ENCODE data around the gene TAMALIN. TPM values are rescaled to one million over a fixed set of nuclear protein-coding genes. Genes with fewer than 3 reads are reported as not detected.

Gene TAMALIN
- polyA plus RNA-seq, 3 donors, result 0.63 to 118 (median 1.6) TPM

DNA sequence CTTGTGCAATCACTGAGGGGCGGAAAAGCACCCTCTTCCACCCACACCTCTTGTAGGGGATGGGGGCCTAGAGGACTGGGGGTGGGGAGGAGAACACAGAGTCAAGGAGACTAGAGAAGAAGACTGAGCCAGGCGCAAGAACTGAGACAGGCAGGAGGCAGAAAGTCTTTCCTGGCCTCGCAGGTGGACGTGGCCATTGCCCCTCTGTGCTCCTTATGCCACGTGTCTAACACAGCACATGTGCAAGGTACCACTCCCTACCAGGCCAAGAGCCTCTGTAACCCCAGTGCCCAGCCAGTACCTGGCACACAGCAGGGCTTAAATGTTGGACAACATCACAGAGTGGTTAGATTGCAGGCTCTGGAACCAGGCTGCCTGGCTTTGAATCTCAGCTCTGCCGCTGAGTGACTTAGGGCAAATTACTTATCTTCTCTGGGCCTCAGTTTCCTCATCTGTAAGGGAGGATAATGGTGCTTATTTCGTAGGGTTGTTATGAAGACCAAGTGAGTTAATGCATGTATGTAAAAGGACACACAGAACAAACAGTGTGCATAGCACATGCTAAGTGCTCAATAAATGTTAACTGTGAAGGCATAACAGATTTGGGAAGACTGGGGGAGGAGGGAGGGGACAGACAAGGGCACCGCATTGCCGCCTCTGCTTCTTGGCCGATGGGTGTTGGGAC lies 1.4 kb upstream of the TAMALIN start:
- Mint-ChIP-seq H3K36me3 (peaks cover 26 to 33% of the 10 kb centered on the region in 2 donors), H3K4me3 (peak overlapping the region; percentile 83 to 94), H3K9me3 (peaks cover 0 to 14% (median 8%) of the 10 kb centered on the region in 7 donors), H3K27me3 (ENCODE audit: low read depth in 3 of 3) (peaks cover 30 to 52% (median 44%) of the 10 kb centered on the region in 3 donors), H3K27ac (peak overlapping the region; percentile 23 to 94 (median 88)), H3K4me1 (peaks cover 56% of the 10 kb centered on the region)
- TF ChIP-seq, protein P1, sequence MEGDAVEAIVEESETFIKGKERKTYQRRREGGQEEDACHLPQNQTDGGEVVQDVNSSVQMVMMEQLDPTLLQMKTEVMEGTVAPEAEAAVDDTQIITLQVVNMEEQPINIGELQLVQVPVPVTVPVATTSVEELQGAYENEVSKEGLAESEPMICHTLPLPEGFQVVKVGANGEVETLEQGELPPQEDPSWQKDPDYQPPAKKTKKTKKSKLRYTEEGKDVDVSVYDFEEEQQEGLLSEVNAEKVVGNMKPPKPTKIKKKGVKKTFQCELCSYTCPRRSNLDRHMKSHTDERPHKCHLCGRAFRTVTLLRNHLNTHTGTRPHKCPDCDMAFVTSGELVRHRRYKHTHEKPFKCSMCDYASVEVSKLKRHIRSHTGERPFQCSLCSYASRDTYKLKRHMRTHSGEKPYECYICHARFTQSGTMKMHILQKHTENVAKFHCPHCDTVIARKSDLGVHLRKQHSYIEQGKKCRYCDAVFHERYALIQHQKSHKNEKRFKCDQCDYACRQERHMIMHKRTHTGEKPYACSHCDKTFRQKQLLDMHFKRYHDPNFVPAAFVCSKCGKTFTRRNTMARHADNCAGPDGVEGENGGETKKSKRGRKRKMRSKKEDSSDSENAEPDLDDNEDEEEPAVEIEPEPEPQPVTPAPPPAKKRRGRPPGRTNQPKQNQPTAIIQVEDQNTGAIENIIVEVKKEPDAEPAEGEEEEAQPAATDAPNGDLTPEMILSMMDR (IDR thresholded peaks at IDR 0.05), result no peak
- Histone ChIP-seq H3K9me3 (replicated peaks in 1 of 2; ENCODE audit: control insufficient read depth in 1 of 2, insufficient read depth in 1 of 2, low read length in 2 of 2) (no peaks in the 10 kb centered on the region), H3K79me2 (ENCODE audit: insufficient read depth, low read length) (no peaks in the 10 kb centered on the region), H3K36me3 (replicated peaks in 1 of 2; ENCODE audit: control insufficient read depth in 1 of 2, insufficient read depth in 2 of 2, low read length in 2 of 2) (peaks cover 2 to 5% of the 10 kb centered on the region in 2 donors), H3K4me3 (replicated peaks in 1 of 3; ENCODE audit: low read depth in 2 of 3, low read length in 3 of 3) (no peak overlapping the region), H3K27me3 (ENCODE audit: control insufficient read depth in 2 of 2, insufficient read depth in 2 of 2, low read length in 2 of 2) (peaks cover 9 to 32% of the 10 kb centered on the region in 2 donors), H3K9ac (ENCODE audit: insufficient read depth, low read length, poor library complexity, severe bottlenecking) (no peak overlapping the region), H4K20me1 (ENCODE audit: insufficient read depth, low read length) (peaks cover 35% of the 10 kb centered on the region), H3K4me1 (ENCODE audit: control insufficient read depth in 1 of 2, insufficient read depth in 2 of 2, low read length in 2 of 2) (peaks cover 33 to 50% of the 10 kb centered on the region in 2 donors), H3K4me2 (replicated peaks; ENCODE audit: extremely low read depth, low read length, poor library complexity, severe bottlenecking) (peak overlapping the region; percentile 86), H3K27ac (ENCODE audit: low read depth in 1 of 2, low read length in 2 of 2) (peak overlapping the region in 1 of 2 donors; percentile 3), H2AFZ (ENCODE audit: insufficient read depth, low read depth, low read length, poor library complexity, severe bottlenecking) (no peak overlapping the region)
- WGBS (ENCODE audit: insufficient coverage), result 49% methylated on average over 5 of the region's 10 CpGs
- intact Hi-C loops (cut with micrococcal nuclease), result no loop called here
- no peak for DNase-seq

- Mint-ChIP-seq H3K9me3 (peaks cover 0 to 14% (median 8%) of the 10 kb centered on the region in 7 donors), H3K27ac (peak overlapping the region; percentile 70 to 95 (median 92)), H3K27me3 (ENCODE audit: low read depth in 3 of 3) (peaks cover 30 to 50% (median 47%) of the 10 kb centered on the region in 3 donors), H3K4me3 (peak overlapping the region; percentile 83 to 94), H3K4me1 (peaks cover 56% of the 10 kb centered on the region), H3K36me3 (peaks cover 26 to 33% of the 10 kb centered on the region in 2 donors)
- H3K9ac ChIP-seq (ENCODE audit: insufficient read depth, low read length, poor library complexity, severe bottlenecking), result peak overlapping the region; percentile 40
- no peak overlapping the region for H2AFZ ChIP-seq (ENCODE audit: insufficient read depth, low read depth, low read length, poor library complexity, severe bottlenecking)
- peak overlapping the region; percentile 86 for H3K4me2 ChIP-seq (replicated peaks; ENCODE audit: extremely low read depth, low read length, poor library complexity, severe bottlenecking)
- H3K36me3 ChIP-seq (replicated peaks in 1 of 2; ENCODE audit: control insufficient read depth in 1 of 2, insufficient read depth in 2 of 2, low read length in 2 of 2), result no peaks in the 10 kb centered on the region
- H3K4me1 ChIP-seq (ENCODE audit: control insufficient read depth in 1 of 2, insufficient read depth in 2 of 2, low read length in 2 of 2), result peaks cover 33 to 50% of the 10 kb centered on the region in 2 donors
- H3K27me3 ChIP-seq (ENCODE audit: control insufficient read depth in 2 of 2, insufficient read depth in 2 of 2, low read length in 2 of 2), result peaks cover 9 to 32% of the 10 kb centered on the region in 2 donors
- intact Hi-C loops (cut with micrococcal nuclease), result no loop called here
- no peaks in the 10 kb centered on the region for H3K9me3 ChIP-seq (replicated peaks in 1 of 2; ENCODE audit: control insufficient read depth in 1 of 2, insufficient read depth in 1 of 2, low read length in 2 of 2)
- H3K27ac ChIP-seq (ENCODE audit: low read depth in 1 of 2, low read length in 2 of 2), result peak overlapping the region; percentile 46 to 55
- H3K4me3 ChIP-seq (replicated peaks in 1 of 3; ENCODE audit: low read depth in 2 of 3, low read length in 3 of 3), result peak overlapping the region in 2 of 3 experiments; percentile 23 to 90
- no peaks in the 10 kb centered on the region for H3K79me2 ChIP-seq (ENCODE audit: insufficient read depth, low read length)
- peak; percentile 91 to 96 (median 94) for DNase-seq
- TF ChIP-seq, protein P1 (IDR thresholded peaks at IDR 0.05), result no peak
- 13% methylated on average over 26 of the region's 28 CpGs for WGBS (ENCODE audit: insufficient coverage)
- H4K20me1 ChIP-seq (ENCODE audit: insufficient read depth, low read length), result peaks cover 41% of the 10 kb centered on the region
These were observed 643 bp upstream of the TAMALIN start for GRCh38 chr12:52005903-52006703.
